ENCODE results near the gene COG7.
"Not testable (repeated sequence)": the region's sequence is repeated elsewhere in the genome, so short reads cannot be mapped to it uniquely, and the experiment has no call there.

COG7 gene

GRCh38 chr16:23409522-23409921 lies 43.5 kb downstream of the COG7 start:
- no peak for FAIRE-seq

GRCh38 chr16:23408823-23409298 lies 44.1 kb downstream of the COG7 start:
- FAIRE-seq (peak; percentile 52), DNase-seq (ENCODE audit: insufficient read length, low spot score) (peak; percentile 67)
- TF ChIP-seq POLR2A (IDR thresholded peaks at IDR 0.05; ENCODE audit: low read depth, low read length): no peak

More at GRCh38 chr16:23409522-23409921, 43.5 kb downstream of the COG7 start:
- TF ChIP-seq POLR2A (IDR thresholded peaks at IDR 0.05; ENCODE audit: low read depth, low read length): no peak
- DNase-seq (ENCODE audit: insufficient read length, low spot score): no peak

- DNase-seq (ENCODE audit: insufficient read length, low spot score) (no peak), FAIRE-seq (no peak)
- no peak for TF ChIP-seq POLR2A (IDR thresholded peaks at IDR 0.05; ENCODE audit: low read depth, low read length)
Measured at GRCh38 chr16:23408242-23408822, 44.7 kb downstream of the COG7 start.

- FAIRE-seq (no peak), DNase-seq (ENCODE audit: insufficient read length, low spot score) (no peak)
Measured at GRCh38 chr16:23407436-23408127, 45.4 kb downstream of the COG7 start.

GRCh38 chr16:23406546-23407240 lies 46.3 kb downstream of the COG7 start:
- FAIRE-seq (no peak), DNase-seq (ENCODE audit: insufficient read length, low spot score) (no peak)
- no peak for TF ChIP-seq POLR2A (IDR thresholded peaks at IDR 0.05; ENCODE audit: low read depth, low read length)

More at GRCh38 chr16:23407436-23408127, 45.4 kb downstream of the COG7 start:
- no peak for TF ChIP-seq POLR2A (IDR thresholded peaks at IDR 0.05; ENCODE audit: low read depth, low read length)

GRCh38 chr16:23406024-23406423 lies 47.0 kb downstream of the COG7 start:
- no peak for DNase-seq (ENCODE audit: insufficient read length, low spot score)

GRCh38 chr16:23403547-23403946 lies 49.4 kb downstream of the COG7 start:
- DNase-seq (ENCODE audit: insufficient read length, low spot score) (no peak), FAIRE-seq (no peak)
- no peak for TF ChIP-seq POLR2A (IDR thresholded peaks at IDR 0.05; ENCODE audit: low read depth, low read length)

More at GRCh38 chr16:23406024-23406423, 47.0 kb downstream of the COG7 start:
- TF ChIP-seq POLR2A (IDR thresholded peaks at IDR 0.05; ENCODE audit: low read depth, low read length): no peak
- no peak for FAIRE-seq

- TF ChIP-seq POLR2A (IDR thresholded peaks at IDR 0.05; ENCODE audit: low read depth, low read length): no peak
- DNase-seq (ENCODE audit: insufficient read length, low spot score) (no peak), FAIRE-seq (no peak)
Measured at GRCh38 chr16:23402100-23402499, 50.9 kb downstream of the COG7 start.

GRCh38 chr16:23401139-23401538 lies 51.9 kb downstream of the COG7 start:
- FAIRE-seq (no peak), DNase-seq (ENCODE audit: insufficient read length, low spot score) (no peak)
- no peak for TF ChIP-seq POLR2A (IDR thresholded peaks at IDR 0.05; ENCODE audit: low read depth, low read length)

- not testable (repeated sequence) for FAIRE-seq; DNase-seq (ENCODE audit: insufficient read length, low spot score)
Measured at GRCh38 chr16:23400447-23400846, 52.5 kb downstream of the COG7 start.

- FAIRE-seq (no peak), DNase-seq (ENCODE audit: insufficient read length, low spot score) (no peak)
- no peak for TF ChIP-seq POLR2A (IDR thresholded peaks at IDR 0.05; ENCODE audit: low read depth, low read length)
Measured at GRCh38 chr16:23398987-23399805, 53.8 kb downstream of the COG7 start.

- FAIRE-seq (no peak), DNase-seq (ENCODE audit: insufficient read length, low spot score) (no peak)
- TF ChIP-seq POLR2A (IDR thresholded peaks at IDR 0.05; ENCODE audit: low read depth, low read length): no peak
Measured at GRCh38 chr16:23397464-23397863, 55.5 kb downstream of the COG7 start.

- no peak for TF ChIP-seq POLR2A (IDR thresholded peaks at IDR 0.05; ENCODE audit: low read depth, low read length)
- DNase-seq (ENCODE audit: insufficient read length, low spot score) (no peak), FAIRE-seq (no peak)
Measured at GRCh38 chr16:23395732-23396131, 57.3 kb downstream of the COG7 start.

Data from H54 (cell line).